Activated naive CD4-positive, alpha-beta T cell treated with anti-CD3 and anti-CD28 coated beads, Interleukin-2, amount 50 U/mL, for 16 hours (primary cell): Measurements from ENCODE around the gene DHRS7B.

Experiments used
- DNase-seq: peaks from one replicate; pipeline ENCODE4 v3.0.0-alpha.2; 2020

DHRS7B gene

DNA sequence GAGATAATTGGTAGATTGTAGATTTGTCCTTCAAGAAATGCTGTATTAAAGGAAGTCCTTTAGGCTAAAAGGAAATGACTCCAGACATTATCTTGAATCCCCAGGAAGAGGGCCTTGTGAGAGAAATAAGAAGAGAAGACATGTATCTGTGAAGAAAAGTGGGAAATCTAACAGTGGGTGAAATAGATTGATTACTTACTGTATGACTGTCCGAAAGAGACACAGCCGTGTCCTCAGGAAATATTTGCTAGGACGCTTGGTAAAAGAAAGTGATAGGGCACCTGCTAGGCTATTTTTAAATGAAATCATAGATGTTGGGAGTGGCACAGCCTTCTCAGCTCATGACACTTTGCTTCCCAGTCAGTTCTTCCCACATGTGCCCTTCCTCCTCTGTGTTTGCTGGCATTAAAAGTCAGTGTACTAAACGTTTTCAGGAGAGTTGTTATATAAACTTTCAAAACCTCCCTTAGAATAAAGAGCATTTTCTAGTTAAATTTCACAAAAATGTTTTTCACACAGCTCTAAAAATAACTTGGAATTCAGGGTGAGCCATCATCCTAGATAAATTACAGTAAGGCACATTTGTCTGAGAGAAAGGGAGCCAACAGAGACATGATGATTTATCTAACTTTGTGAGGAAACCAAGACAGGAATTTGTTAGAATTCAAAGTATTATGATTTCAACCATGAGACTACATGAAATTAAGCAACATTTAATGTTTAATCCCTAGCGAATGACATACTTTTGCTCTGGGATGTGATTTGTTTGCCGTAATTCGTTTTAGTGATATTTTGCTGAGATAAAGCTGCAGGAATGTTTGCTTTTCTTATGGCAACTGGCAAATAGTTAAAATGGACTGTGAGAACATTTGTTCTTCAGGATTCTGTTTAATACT, 35.0 kb downstream of the DHRS7B start:
- no peak for DNase-seq

DNA sequence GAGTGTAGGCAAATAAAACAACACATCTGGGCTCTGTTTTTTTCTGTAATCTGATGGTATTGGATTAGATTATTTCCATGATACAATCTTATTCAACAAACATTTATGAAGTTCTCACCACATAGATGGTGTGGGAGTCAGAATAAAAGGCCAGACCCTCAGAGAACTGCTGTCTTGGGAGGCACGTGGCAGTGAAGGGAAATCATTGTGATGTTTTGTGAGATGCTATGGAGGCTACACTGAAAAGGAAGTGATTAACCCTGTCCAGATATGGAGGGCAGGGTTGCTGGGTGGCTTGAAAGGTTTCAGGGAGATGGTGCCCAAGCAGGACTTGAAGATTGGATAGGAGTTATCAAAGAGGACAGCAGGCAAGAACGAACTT, 35.6 kb downstream of the DHRS7B start:
- no peak for DNase-seq

DNA sequence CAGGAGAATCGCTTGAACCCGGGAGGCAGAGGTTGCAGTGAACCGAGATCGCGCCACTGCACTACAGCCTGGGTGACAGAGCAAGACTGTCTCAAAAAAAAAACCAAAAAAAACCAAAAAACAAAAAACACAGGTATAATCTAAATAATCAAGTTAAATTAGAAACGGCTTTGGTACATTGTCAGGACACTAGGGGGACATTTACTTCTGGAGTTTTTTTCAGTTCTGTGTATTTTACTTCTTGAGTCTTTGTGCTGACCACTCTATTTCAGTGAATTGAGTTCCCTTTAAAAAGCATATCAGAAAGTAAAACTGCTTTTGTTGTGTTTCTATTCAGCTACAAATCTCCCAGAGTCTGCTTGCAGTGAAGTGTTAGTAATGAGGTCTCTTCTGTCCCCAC, 36.3 kb downstream of the DHRS7B start:
- DNase-seq: no peak

DNA sequence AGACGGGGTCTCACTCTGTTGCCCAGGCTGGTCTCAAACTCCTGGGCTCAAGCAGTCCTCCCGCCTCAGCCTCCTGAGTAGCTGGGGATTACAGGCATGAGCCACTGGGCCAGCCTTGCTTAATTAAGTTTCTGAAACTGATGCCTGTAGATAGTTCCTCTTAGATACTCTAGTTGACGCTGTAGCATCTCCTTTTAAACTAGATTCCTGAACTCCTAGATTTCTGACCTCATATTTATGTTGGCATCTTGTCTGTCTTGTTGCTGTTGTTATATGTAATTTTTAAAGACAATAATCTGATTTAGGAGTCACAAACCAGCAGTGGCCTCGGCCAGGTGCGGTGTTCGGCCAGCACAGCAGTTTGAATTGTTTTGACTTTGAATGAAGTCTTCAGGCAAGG, 37.5 kb downstream of the DHRS7B start:
- no peak for DNase-seq

DNA sequence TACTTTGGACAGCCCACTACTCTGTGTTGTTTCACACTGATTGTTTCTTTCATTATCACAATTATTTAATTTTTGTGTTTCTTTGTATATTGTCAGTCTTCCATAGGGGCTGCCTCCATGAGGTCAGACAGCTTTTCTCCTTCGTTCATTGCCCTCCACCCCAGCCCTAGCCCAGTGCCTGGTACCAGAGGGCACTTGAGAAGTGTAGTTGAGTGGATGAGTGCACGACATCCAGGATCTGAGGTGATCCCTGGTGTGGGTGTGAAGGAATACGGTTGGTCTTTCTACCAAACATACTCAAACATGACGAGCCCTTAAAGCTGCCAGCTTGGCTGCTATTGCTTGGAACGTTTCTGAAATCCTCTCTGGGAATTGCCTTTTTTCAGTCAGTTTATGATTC, 37.9 kb downstream of the DHRS7B start:
- DNase-seq: no peak

DNA sequence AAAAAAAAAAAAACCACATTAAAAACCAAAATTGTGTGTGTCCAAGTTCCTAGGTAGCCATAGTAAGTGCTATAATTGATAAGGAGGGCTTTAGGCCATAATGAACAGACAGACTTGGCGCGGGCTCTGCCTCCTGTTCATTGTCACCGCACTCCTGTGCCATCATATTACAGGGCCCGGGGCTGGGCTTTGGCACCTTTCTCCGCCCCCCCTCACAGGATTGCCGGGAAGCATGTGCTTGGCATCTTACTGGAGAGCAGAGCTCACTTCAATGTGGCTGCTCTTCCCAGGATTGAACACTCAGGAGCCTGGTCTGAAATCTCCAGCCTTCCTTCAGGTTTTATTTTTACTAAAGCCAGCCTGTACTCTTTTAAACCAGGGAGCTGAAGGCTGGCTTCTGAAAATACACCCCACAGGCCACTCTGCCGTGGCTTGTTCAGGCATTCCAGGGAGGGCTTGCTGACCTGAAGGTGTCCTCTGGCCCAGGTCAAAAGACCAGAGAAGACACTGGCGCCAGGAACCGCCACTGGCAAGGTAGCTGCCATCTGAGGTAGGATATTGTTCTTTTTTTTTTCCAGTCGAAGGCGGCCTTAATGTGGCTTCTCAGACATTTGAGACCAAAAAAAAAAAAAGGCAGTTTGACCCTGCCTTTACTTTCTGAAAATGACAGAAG, 39.3 kb downstream of the DHRS7B start:
- no peak for DNase-seq

DNA sequence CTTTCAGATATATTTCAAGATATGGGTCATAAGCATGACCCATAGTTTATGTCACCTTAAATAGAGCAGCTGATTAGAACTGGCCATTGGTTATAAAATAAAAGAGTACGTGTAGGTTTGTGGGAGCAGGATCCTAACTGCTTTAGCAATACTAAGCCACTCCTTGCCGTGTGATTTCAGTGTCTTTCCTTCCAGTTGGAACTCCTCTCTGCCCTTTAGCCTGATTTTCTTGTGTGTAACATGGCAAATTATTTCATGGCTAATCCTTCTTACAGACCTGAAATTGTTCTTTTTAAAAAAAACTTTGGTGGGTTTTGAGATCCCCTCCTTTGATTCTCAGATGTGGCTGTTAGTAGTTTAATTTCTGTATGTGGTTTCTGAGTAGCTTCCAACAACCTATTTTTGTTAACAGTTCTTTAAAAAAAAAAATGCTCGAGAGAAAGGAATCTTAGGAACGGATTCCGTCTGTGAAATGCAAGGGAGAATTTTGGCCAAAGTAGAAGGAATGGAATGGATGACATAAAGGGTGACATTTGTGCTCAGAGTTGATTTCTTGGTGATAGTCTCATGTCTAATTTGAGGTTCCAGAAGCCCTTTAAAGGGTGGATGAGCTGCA, 39.9 kb downstream of the DHRS7B start:
- no peak for DNase-seq

DNA sequence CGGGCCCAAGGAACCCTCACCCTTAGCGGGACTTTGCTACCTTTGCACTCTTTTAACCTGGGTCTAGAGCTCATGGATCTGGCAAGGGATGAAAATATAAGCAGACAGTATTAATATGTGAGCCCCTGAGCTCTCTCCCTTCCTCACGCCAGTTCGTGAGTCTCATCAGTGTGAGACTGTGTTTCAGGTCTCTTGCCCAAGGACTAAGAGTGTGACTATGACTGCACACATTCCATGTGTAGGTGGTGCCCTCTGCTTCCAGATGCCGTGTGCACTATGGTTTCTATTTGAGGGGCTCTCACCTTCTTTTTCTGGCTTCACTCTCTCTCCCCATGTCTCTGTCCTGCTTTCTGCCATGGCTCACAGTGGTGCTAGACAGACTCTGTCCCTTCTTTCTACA, 40.5 kb downstream of the DHRS7B start:
- no peak for DNase-seq

DNA sequence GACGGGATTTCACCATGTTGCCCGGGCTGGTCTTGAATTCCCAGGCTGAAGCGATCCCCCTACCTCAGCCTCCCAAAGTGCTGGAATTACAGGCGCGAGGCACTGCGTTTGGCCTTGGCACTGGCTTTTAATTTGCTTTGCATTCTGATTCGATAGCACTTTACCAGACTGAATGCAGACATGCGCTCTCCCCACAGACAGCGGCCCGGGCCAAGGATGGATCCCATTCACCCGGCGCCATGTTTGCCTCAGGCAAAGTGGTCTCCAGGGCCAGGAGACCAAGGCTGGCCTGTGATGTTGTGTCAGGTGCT, 41.7 kb downstream of the DHRS7B start:
- DNase-seq: no peak

DNA sequence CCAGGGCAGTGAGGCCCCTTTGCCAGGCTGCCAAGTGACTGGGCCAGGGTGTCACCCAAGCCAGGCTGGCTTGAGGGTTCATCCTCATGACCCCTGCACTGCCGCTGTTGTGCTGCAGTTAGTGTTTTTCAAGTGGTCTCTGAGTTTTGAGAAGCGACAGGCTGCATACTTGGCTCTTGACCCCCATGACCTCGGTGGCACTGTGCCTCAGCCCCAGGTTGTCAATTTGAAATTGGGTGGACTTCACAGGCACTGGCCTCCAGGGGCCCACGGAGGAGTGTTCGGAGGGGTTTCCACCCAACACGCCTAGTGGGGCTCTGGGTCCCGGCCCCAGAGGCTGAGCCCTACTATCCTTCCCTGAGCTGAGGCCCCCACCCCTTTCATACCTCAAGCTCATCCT, 42.7 kb downstream of the DHRS7B start:
- no peak for DNase-seq

DNA sequence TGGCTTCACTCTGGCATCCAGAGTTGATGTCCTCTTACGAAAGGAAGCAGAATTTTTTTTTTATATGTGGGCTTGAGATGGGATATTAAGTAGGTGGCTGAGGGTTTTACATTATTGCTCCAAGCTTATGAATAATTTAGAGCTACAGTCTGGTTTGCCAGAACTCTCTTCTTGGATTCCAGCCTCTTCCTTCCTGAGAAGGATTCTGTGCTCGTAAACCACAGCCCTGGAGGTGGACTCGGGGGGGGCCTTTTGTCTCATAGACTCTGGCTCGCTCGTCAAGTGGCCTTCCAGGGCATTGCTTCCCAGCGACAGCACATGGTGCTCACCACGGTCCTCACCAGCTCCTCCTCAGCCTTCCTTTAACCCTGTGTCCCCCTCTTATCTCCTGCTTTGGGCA, 44.0 kb downstream of the DHRS7B start:
- no peak for DNase-seq

DNA sequence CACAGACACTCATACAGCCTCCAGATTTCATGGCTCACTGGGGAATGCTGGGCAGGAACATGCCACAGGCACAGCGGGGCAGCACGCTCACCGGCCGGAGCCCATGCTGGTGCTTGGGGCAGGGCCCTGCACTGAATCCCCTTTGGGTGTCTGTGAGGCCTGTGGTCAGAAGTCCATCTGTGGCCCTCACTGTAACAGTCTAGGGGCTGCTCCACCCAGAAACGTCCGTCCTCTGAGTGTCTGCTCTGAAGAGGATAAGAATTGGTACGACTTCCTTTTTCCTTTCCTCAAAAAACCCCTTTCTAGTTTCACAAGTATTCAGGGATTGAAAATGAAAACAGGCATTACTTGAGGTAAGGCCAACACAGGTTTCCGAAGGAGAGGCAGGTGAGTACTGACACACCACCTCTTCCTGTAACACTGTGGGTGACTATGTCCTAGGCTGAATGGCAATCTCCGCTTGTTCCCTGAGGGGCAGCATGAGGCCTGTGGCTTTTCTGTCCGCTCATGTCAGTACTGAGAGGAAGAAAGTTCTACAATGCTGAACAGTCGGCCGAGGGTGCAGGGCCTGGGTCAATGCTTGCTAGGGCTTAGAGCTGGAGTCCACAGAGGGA, 44.7 kb downstream of the DHRS7B start:
- DNase-seq: no peak

DNA sequence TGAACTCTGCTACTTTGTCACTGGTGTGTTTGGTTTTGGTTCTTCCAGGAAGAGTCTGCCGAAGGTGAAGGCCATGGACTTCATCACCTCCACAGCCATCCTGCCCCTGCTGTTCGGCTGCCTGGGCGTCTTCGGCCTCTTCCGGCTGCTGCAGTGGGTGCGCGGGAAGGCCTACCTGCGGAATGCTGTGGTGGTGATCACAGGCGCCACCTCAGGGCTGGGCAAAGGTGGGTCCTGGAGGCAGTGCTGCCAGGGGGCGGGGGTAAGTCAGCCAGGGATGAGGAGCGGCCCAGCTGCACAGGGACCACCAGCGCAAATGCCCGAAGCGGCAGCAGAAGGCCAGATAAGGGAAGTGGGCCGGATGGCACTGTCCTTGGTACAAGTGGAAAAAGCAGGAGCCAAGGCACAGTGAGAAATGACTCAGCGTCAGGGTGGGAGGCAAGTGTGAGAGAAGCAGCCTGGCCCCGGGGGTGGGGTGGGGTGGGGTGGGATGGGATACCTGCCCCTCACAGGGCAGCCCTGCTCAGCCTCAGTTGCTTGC, 45.3 kb downstream of the DHRS7B start:
- DNase-seq: no peak

DNA sequence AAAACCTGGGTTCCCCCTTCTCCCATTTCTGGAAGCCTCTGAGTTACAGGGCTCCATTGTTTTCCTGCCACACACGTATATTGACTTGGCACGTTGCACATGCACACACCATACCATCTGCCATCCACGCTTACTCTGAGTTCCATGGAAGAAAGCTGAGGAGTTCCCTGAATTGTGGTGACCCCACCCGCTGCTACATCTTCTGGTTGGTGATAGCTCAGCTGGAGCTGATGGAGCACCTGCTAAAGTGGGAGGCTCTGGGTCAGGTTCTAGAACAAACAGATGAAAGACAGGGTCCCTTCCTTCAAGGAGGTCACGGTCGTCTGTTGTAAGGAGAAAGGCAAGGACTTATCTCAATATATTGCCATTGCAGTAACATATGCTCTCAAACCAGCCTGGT, 46.1 kb downstream of the DHRS7B start:
- DNase-seq: no peak

DNA sequence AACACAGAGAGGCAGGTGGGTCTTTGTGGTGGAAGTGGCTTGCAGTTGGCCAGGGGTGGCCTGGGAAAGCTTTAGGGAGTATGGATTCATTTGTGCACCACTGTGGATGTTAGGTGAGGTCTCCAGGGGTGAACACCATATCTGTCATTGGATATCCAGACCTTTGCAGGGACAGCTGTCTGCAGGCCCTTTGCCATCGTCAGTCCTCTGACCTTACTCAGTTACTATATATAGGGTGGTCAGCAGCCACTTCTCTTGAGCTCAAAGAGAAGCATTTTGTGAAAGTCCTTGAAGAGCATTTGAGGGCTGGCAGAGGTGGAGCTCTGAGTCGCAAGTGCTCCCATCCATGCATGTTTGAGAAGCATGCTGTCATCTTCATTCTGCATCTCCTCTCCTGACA, 46.8 kb downstream of the DHRS7B start:
- DNase-seq: no peak

DNA sequence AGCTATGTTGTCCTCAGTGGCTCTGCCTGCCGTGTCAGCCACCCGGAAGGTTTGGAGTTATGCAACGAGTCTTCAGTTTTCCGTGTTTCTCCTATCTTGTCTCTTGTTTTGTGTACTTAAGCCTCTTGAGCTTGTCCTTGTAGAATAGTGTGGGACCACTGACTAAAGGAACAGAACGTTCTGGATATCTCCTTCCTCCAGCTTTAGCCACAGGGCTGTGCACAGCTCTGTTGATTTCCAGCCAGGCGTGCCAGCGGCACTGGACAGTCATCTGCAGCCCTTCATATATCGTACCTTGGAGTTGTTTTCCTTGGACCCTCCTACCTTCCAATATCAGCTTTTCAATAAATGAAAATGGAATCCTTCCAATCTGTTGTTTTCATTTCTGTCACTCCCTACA, 47.4 kb downstream of the DHRS7B start:
- no peak for DNase-seq

DNA sequence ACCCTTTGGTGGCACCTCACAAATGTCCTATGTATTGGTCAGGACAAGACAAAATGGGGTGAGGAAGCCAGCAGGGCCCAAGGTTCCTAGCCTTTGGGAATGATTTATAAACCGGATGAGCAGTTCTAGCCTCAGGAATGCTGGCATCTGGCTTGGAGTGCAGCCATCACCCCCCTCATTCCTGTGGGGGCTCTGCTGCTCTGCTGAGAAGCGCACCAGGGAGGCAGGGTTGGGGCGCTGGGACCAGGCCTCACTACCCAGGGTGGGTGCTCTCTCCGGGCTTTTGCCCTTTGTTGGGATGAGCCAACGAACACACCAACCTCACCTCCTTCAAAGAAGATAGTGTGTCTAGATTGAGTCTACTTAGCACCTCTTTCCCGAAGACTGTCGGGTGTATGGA, 47.9 kb downstream of the DHRS7B start:
- no peak for DNase-seq

DNA sequence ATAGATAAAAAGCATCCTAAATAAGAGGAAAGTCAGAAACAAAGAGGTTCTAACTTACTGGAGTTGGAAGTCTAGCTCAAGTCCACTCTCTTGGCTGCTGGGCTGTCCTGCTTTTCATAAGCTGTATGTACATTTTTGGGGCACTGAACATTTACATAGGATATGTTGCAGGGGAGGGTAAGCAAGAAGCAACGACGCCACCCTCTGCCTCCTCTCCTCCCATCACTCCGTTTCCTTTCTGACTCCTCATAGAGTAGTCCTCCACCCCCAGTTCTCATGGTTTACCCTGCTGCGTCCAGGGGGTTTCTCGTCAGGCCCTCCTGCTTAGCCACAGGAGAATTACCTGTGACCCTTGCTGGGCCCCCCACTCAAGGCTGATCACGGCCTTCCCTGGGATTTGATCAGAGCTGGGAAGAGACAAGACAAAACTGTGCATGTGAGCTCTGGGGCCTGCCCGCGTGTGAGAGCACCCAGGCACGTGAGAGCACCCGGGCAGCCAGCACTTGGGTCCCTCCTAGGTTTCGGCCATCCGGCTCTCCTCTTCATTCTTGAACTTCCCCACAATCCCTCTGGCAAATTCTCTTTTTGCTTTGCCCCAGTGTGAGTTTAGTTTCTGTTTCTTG, 50.1 kb downstream of the DHRS7B start:
- no peak for DNase-seq

DNA sequence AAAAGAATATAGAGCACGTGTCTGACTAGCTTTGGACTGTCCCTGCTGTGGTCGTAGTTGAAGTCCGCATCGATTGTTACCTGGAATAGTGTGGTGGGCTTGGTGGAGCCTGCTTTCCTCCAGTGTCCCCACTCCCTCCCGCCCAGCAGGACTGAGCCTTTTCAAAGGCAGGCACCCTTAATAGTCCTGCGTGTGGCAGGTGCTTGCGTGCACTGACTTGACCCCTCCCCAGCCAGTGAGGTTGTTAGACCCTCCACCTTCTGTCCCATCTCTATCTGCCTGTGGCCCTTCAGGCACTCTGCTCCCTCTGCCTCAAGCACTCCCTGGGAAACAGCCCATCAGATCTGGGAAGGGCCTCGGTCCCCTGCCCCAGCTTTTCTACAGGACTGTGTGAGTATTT, 50.6 kb downstream of the DHRS7B start:
- no peak for DNase-seq

DNA sequence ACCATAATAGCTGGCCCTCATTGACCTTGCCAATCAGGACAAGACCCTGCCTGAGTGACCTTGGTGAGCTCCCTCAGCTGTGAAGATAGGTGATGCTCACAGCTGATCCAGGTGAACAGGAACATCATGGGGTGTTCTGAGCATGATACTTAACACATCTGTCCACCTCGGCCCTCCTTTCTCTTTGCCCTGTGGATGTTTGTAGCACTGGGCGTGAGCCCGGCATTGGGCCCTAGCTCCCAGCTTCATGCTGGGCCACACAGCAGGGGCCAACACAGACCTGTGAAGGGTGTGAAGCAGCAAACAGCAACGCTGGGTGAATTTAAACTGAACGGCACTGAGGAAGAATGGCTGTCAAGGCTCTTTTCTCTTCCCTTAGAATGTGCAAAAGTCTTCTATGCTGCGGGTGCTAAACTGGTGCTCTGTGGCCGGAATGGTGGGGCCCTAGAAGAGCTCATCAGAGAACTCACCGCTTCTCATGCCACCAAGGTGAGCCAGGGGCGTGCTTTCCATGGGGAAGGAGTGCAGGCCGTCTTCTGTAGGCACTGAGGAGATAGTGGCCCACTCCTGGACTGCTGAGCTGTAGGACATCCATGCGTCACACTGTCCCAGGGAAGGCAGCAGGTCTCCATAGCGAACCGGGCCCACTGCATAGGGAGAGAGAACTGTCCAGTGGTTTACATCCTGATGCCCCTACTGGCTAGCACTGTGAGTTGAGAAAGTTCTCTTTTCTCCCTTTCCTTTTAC, 51.3 kb downstream of the DHRS7B start:
- DNase-seq: no peak

DNA sequence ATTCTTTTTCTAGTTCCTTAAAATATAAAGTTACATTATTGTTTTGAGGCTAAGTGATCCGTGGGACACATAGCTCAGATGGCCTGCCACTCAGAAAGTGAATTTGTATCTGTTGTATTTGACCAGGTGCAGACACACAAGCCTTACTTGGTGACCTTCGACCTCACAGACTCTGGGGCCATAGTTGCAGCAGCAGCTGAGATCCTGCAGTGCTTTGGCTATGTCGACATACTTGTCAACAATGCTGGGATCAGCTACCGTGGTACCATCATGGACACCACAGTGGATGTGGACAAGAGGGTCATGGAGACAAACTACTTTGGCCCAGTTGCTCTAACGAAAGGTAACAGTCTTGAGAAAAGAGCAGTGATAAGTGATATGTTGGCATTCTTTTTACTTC, 56.7 kb downstream of the DHRS7B start:
- DNase-seq: no peak

DNA sequence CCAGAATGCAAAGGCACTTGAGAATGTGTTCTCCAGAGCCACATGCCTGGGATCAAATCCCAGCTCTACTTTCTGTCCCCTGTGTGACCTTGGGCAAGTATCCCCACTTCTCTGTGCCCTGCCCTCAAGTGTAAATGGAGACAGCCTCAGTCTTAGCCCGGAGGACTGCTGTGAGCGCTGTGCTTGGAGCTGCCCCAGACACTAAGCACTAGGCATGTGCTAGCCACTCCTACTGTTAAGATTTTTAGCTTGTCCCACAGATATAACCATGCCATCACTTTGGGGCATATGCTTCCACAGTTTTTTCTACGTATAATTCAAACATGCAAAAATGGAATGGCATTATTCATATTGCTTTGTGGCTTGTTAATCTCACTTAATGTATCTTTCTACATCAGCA, 57.8 kb downstream of the DHRS7B start:
- no peak for DNase-seq
